SU-DHL-6 (cell line): ENCODE results near the gene SLX9.

Experiments
- H2AFZ ChIP-seq: fragments of 200-600 bp; sonication (generic); 2 replicates; pipeline ENCODE4 v1.6.1; 2014; ENCODE audit warnings: low read depth, mild to moderate bottlenecking, moderate library complexity, mixed read lengths, antibody characterized with exemption, low read length; ENCODE audit not compliant: severe bottlenecking
- H3F3A ChIP-seq: fragments of 200-600 bp; shearing (Covaris generic); 2 replicates; pipeline ENCODE4 v1.6.0; 2016; ENCODE audit warnings: antibody characterized with exemption, mild to moderate bottlenecking; ENCODE audit not compliant: insufficient read depth
- H3K27ac ChIP-seq: fragments of 200-600 bp; sonication (generic); 2 replicates; pipeline ENCODE4 v1.5.1; 2016; ENCODE audit warnings: low read depth, mild to moderate bottlenecking, low read length, moderate library complexity, mixed read lengths
- H3K27me3 ChIP-seq: fragments of 200-600 bp; sonication (generic), shearing (Covaris generic); 2 replicates; pipeline ENCODE4 v1.6.0; 2014; ENCODE audit warnings: mild to moderate bottlenecking, low read length
- H3K36me3 ChIP-seq: fragments of 200-600 bp; sonication (generic); 2 replicates; pipeline ENCODE4 v1.6.1; 2014; ENCODE audit warnings: mild to moderate bottlenecking, low read length, mixed read lengths
- H3K4me2 ChIP-seq: fragments of 300-600, 200-600 bp; shearing (Covaris generic), sonication (generic); 2 replicates; pipeline ENCODE4 v1.6.0; 2014; ENCODE audit warnings: low read length, low read depth, mild to moderate bottlenecking; ENCODE audit not compliant: poor library complexity, severe bottlenecking
- H3K4me3 ChIP-seq: fragments of 200-600 bp; sonication (generic); 2 replicates; pipeline ENCODE4 v1.5.1; 2014; ENCODE audit warnings: antibody characterized with exemption, low read length, mild to moderate bottlenecking, mixed read lengths; ENCODE audit not compliant: insufficient read depth, poor library complexity, severe bottlenecking
- H3K79me2 ChIP-seq: fragments of 200-600 bp; sonication (generic); 2 replicates; pipeline ENCODE4 v1.6.1; 2014; ENCODE audit warnings: mild to moderate bottlenecking, low read length, moderate library complexity; ENCODE audit not compliant: insufficient read depth
- H3K9ac ChIP-seq: fragments of 200-600 bp; sonication (generic); 2 replicates; pipeline ENCODE4 v1.7.0; 2014; ENCODE audit warnings: mild to moderate bottlenecking, low read length
- H3K9me2 ChIP-seq: fragments of 200-600 bp; sonication (generic); replicated peaks from 2 replicates; pipeline ENCODE4 v1.6.1; 2014; ENCODE audit warnings: low read length; ENCODE audit not compliant: insufficient read depth
- H3K9me3 ChIP-seq: fragments of 200-600 bp; sonication (generic); 2 replicates; pipeline ENCODE4 v1.6.1; 2014; ENCODE audit warnings: low read length, mixed read lengths; ENCODE audit not compliant: insufficient read depth
- H4K20me1 ChIP-seq: fragments of 200-600 bp; sonication (generic); 2 replicates; pipeline ENCODE4 v1.6.1; 2014; ENCODE audit warnings: low read depth, mild to moderate bottlenecking, antibody characterized with exemption, low read length, moderate library complexity, mixed read lengths
- EZH2phosphoT487 ChIP-seq: fragments of 200-600 bp; sonication (generic), shearing (Covaris generic); conservative IDR thresholded peaks from 2 replicates; pipeline ENCODE4 v1.6.1; 2018; ENCODE audit warnings: mild to moderate bottlenecking, antibody characterized with exemption, low read length, moderate library complexity, mixed read lengths
- TF ChIP-seq, protein P1 (sequence below): fragments of 200-600 bp; sonication (generic); IDR thresholded peaks from one replicate; pipeline ENCODE4 v1.5.1; 2017; ENCODE audit warnings: antibody characterized with exemption, mild to moderate bottlenecking, low read length, moderate library complexity; ENCODE audit not compliant: insufficient read depth, poor library complexity, severe bottlenecking

SLX9 gene

DNA sequence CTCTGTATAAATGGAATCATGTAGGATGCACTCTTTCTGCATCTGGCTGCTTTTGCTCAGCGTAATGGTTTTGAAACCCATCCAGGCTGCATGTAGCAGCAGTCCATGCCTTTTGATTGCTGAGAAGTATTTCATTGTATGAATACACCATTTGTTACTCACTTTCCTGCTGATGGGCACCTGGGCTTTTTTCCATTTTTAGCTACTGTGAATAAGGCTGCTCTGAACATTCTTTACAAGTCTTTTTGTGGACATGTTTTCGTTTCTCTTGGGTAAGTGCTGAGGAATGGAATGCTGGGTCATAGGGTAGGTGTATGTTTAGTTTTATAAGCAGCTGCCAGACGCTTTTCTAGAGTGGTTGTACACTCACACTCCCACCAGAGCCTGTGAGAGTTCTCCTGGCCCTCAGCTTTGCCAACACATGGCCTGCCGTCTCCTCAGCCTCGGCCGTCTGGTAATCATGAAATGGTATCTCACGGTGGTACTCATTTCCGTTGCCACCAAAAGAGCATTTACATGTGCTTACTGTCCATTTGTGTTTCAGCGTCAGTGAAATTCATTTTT is 22.7 kb downstream of the SLX9 start:
- TF ChIP-seq, protein P1, sequence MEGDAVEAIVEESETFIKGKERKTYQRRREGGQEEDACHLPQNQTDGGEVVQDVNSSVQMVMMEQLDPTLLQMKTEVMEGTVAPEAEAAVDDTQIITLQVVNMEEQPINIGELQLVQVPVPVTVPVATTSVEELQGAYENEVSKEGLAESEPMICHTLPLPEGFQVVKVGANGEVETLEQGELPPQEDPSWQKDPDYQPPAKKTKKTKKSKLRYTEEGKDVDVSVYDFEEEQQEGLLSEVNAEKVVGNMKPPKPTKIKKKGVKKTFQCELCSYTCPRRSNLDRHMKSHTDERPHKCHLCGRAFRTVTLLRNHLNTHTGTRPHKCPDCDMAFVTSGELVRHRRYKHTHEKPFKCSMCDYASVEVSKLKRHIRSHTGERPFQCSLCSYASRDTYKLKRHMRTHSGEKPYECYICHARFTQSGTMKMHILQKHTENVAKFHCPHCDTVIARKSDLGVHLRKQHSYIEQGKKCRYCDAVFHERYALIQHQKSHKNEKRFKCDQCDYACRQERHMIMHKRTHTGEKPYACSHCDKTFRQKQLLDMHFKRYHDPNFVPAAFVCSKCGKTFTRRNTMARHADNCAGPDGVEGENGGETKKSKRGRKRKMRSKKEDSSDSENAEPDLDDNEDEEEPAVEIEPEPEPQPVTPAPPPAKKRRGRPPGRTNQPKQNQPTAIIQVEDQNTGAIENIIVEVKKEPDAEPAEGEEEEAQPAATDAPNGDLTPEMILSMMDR = no peak
- TF ChIP-seq EZH2phosphoT487 = no peak
- Histone ChIP-seq H3K9me2 (no peaks in the 10 kb centered on the region), H3K4me2 (no peak overlapping the region), H4K20me1 (no peaks in the 10 kb centered on the region), H3K27me3 (no peaks in the 10 kb centered on the region), H3K4me3 (no peak overlapping the region), H3K9me3 (no peaks in the 10 kb centered on the region), H3K36me3 (peaks cover 10% of the 10 kb centered on the region; the same call in 1 of the 2 replicates), H3K9ac (no peak overlapping the region), H3K79me2 (peaks cover 17% of the 10 kb centered on the region; the same call in 1 of the 2 replicates), H3K27ac (no peak overlapping the region), H3F3A (0 out of 2 replicates have a peak, but pooled peaks cover 8% of the 10 kb centered on the region), H2AFZ (no peak overlapping the region)

DNA sequence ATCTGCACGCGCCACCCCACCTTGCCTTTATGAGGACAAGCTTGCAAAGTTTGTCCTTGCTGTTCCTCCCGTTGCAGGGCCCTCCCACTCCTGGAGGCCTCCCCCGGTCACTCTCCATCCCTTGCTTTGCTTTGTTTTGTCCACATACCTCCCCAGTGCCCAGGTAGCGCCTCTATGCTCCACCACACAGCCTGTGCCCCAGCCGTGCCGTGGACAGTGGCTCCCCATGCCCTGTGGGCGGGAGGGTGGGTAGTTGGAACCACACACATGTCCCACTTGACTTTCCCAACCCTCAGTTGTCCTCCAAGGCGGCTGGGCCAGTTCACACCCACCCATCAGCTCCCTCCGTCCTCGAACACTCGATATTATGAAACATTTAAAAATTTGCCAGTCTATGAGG is 24.6 kb downstream of the SLX9 start:
- TF ChIP-seq, protein P1 = no peak
- no peak for TF ChIP-seq EZH2phosphoT487
- H3K27me3 ChIP-seq = no peaks in the 10 kb centered on the region
- 0 out of 2 replicates have a peak, but pooled peaks cover 11% of the 10 kb centered on the region for H3K79me2 ChIP-seq

DNA sequence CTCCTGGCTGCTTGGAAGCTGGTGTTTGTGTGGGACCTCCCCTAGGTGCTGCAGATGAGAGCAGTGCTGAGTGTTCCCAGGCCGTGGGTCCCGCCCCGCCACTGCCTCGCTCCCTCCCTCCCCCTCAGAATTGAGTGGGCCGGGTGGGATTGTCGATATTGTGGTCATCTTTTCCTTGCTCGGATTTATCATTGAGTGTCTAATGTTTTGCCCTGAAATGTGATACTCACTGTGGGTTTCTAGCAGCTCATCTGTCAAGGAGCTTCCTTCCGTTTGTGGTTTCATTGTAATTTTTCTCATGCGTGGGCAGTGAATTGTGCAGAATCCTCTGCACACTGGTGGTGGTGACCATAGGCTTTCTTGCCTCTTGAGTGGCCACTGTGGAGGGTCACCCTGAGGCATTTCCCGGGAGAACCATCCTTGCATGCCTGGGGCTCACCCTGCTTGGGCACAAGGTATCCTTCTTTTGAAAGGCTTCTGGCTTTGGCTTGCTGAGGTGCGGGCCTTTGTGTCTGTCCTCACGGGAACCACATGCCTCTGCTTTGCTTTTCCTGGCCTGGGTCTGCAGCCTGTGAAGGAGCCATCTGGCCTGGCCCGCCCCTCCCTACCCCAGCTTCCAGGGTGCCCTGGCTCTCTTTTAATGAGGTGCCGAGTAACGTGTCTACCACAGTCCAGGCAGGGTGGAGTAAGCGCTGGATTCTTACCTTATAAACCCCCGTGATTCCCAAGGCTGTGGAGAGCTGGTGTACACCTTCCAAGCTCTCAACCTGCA is 25.6 kb downstream of the SLX9 start:
- Histone ChIP-seq H3K9ac (no peak overlapping the region), H3K9me3 (no peaks in the 10 kb centered on the region), H3K27ac (no peak overlapping the region), H3K36me3 (peaks cover 10% of the 10 kb centered on the region; the same call in 1 of the 2 replicates), H3K79me2 (0 out of 2 replicates have a peak, but pooled peaks cover 11% of the 10 kb centered on the region), H2AFZ (no peak overlapping the region), H4K20me1 (no peaks in the 10 kb centered on the region), H3K4me2 (no peak overlapping the region), H3K4me3 (no peak overlapping the region), H3F3A (0 out of 2 replicates have a peak, but pooled peaks cover 8% of the 10 kb centered on the region), H3K27me3 (no peaks in the 10 kb centered on the region), H3K9me2 (no peaks in the 10 kb centered on the region)
- TF ChIP-seq, protein P1 = no peak
- no peak for TF ChIP-seq EZH2phosphoT487

More for the DNA sequence above, 24.6 kb downstream of the SLX9 start:
- 0 out of 2 replicates have a peak, but pooled peaks cover 8% of the 10 kb centered on the region for H3F3A ChIP-seq
- no peak overlapping the region for H3K27ac ChIP-seq
- H3K4me3 ChIP-seq = no peak overlapping the region
- peaks cover 10% of the 10 kb centered on the region; the same call in 1 of the 2 replicates for H3K36me3 ChIP-seq
- no peak overlapping the region for H3K4me2 ChIP-seq
- no peak overlapping the region for H3K9ac ChIP-seq
- H2AFZ ChIP-seq = no peak overlapping the region
- no peaks in the 10 kb centered on the region for H3K9me2 ChIP-seq
- no peaks in the 10 kb centered on the region for H3K9me3 ChIP-seq
- no peaks in the 10 kb centered on the region for H4K20me1 ChIP-seq
